Measurements from ENCODE around the gene MYO15B. TPM values are rescaled to one million over a fixed set of nuclear protein-coding genes. Genes with fewer than 3 reads are reported as not detected.

The MYO15B gene
- total and polyA plus RNA-seq, 2 of the 13 experiments (the other 11 are each of a cell fraction or from before 2014, with no cell fraction given) = 2.8 to 8.1 TPM

DNA sequence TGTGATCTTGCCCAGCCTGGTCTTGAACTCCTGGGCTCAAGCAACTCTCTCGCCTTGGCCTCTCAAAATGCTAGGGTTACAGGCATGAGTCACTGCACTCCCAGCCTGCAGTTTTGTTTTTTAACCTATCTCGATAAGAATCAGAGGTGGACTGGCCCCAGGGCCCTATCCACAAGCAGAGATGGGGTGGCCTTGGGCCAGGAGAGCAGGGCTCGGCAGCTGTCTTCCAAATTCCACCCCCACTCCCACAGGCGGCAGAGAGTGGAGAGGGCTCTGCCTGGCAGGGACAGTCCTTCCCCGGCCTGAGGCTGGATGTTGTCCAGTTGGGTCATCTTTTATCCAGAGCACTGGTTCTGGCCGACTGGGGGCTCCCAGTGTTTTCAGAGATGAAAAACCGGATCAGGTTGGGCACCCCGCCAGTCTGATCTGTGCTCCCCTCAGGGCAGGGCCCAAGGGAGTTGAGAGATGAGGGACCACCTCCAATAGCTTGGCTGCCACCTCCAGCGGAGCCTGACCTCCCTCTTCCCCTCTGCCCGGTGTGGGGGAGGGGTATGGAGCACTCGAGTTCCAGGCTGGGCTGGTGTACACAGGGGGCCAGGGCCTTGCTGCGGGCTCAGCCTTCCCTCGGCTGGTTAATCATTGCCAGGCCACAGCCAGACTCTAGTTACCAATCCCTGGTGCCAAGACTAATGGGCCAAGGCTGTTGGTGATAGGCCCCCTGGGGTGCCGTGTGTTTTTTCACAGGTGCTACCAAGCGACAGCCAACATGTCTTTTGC, 30.3 kb upstream of the MYO15B start (continued):
- TF ChIP-seq PAXIP1 (CRISPR knock-in tag; conservative IDR thresholded peaks at IDR 0.05) = peak; percentile 100
- TF ChIP-seq SOX5 (CRISPR knock-in tag; IDR thresholded peaks at IDR 0.05; ENCODE audit: borderline replicate concordance) = peak; percentile 76; the same call in 1 of the 2 replicates
- TF ChIP-seq SUZ12 (IDR thresholded peaks at IDR 0.05; ENCODE audit: low read depth, low read length) = no peak
- TF ChIP-seq TBL1XR1 (IDR thresholded peaks at IDR 0.05; ENCODE audit: borderline replicate concordance, low read length, partially characterized antibody) = peak; percentile 16
- TF ChIP-seq RAD51 (IDR thresholded peaks at IDR 0.05; ENCODE audit: borderline replicate concordance) = no peak
- TF ChIP-seq, protein P1, sequence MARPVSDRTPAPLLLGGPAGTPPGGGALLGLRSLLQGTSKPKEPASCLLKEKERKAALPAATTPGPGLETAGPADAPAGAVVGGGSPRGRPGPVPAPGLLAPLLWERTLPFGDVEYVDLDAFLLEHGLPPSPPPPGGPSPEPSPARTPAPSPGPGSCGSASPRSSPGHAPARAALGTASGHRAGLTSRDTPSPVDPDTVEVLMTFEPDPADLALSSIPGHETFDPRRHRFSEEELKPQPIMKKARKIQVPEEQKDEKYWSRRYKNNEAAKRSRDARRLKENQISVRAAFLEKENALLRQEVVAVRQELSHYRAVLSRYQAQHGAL (CRISPR knock-in tag; IDR thresholded peaks at IDR 0.05; ENCODE audit: not compliant biosample characterization) = no peak
- TF ChIP-seq ZBTB42 (CRISPR knock-in tag; IDR thresholded peaks at IDR 0.05) = no peak
- TF ChIP-seq HNRNPH1 (optimal IDR thresholded peaks at IDR 0.05; ENCODE audit: low read depth, low read length) = peak; percentile 77
- TF ChIP-seq BCL6 (CRISPR knock-in tag; IDR thresholded peaks at IDR 0.05) = peak; percentile 95
- TF ChIP-seq ETV5 (CRISPR knock-in tag; IDR thresholded peaks at IDR 0.05; ENCODE audit: borderline replicate concordance) = peak; percentile 70
- no peak; the same call in 1 of the 2 replicates for TF ChIP-seq ZNF136 (CRISPR knock-in tag; IDR thresholded peaks at IDR 0.05; ENCODE audit: low read depth)
- peak; percentile 71 for TF ChIP-seq TAF1 (CRISPR knock-in tag; IDR thresholded peaks at IDR 0.05)
- TF ChIP-seq RFXANK (CRISPR knock-in tag; IDR thresholded peaks at IDR 0.05) = peak; percentile 77; the same call in 1 of the 2 replicates
- TF ChIP-seq MLLT10 (CRISPR knock-in tag; IDR thresholded peaks at IDR 0.05) = no peak
- peak; percentile 45 for TF ChIP-seq U2AF1 (optimal IDR thresholded peaks at IDR 0.05; ENCODE audit: low read depth, low read length)
- no peak for TF ChIP-seq PRMT3 (CRISPR knock-in tag; IDR thresholded peaks at IDR 0.05; ENCODE audit: borderline replicate concordance, low read depth)
- TF ChIP-seq FOXP4 (CRISPR knock-in tag; IDR thresholded peaks at IDR 0.05) = peak; percentile 90
- no peak; the same call in 1 of the 2 replicates for TF ChIP-seq ZBTB14 (CRISPR knock-in tag; IDR thresholded peaks at IDR 0.05)
- TF ChIP-seq ZSCAN29 (CRISPR knock-in tag; conservative IDR thresholded peaks at IDR 0.05) = peak; percentile 90
- TF ChIP-seq SMYD3 (CRISPR knock-in tag; IDR thresholded peaks at IDR 0.05) = peak; percentile 99
- peak; percentile 91 for TF ChIP-seq ZNF746 (CRISPR knock-in tag; IDR thresholded peaks at IDR 0.05)
- TF ChIP-seq NCOA2 (CRISPR knock-in tag; IDR thresholded peaks at IDR 0.05) = peak; percentile 85

All from HepG2 (cell line).